ENCODE measurements around the gene FAF2. TPM values are rescaled to one million over a fixed set of nuclear protein-coding genes. Genes with fewer than 3 reads are reported as not detected.

The FAF2 gene
- total and polyA plus RNA-seq, 10 of the 15 experiments (the other 5 are each of a cell fraction or from before 2014, with no cell fraction given) = 19.0 to 45.1 (median 35.6) TPM

- Histone ChIP-seq H3K79me2 (ENCODE audit: control insufficient read depth, insufficient read depth, low read length) (no peaks in the 10 kb centered on the region), H3K9ac (ENCODE audit: control insufficient read depth, insufficient read depth, low read length) (no peak overlapping the region), H3K4me2 (ENCODE audit: control insufficient read depth, insufficient read depth) (no peak overlapping the region), H4K20me1 (ENCODE audit: control insufficient read depth, insufficient read depth) (no peaks in the 10 kb centered on the region), H3K36me3 (ENCODE audit: control insufficient read depth in 2 of 2, insufficient read depth in 2 of 2, low read length in 1 of 2) (no peaks in the 10 kb centered on the region), H3K27ac (ENCODE audit: control insufficient read depth, insufficient read depth) (no peak overlapping the region), H3K4me1 (ENCODE audit: control insufficient read depth, insufficient read depth, low read length) (0 out of 2 replicates have a peak, but pooled peaks cover 6% of the 10 kb centered on the region), H3K4me3 (no peak overlapping the region), H3K9me3 (replicated peaks; ENCODE audit: control insufficient read depth, insufficient read depth, low read length) (no peaks in the 10 kb centered on the region), H3K27me3 (replicated peaks in 1 of 2; ENCODE audit: control insufficient read depth in 2 of 2, insufficient read depth in 2 of 2, low read length in 1 of 2) (peaks cover 0 to 2% of the 10 kb centered on the region in 2 experiments; a peak in 2 of 4 replicates), H2AFZ (ENCODE audit: control insufficient read depth, low read depth, low read length) (no peak overlapping the region)
- no peak for DNase-seq (ENCODE audit: low read depth, low spot score)
- RAD21 ChIA-PET (ENCODE audit: unreplicated experiment) = no interaction called here
- WGBS (ENCODE audit: insufficient coverage, insufficient replicate concordance, low lambda C conversion rate, missing lambda C conversion rate) = 63% methylated on average over 7 of the region's 7 CpGs
- TF ChIP-seq ZBTB33 (IDR thresholded peaks at IDR 0.05) (no peak), KAT2A (conservative IDR thresholded peaks at IDR 0.05; ENCODE audit: control insufficient read depth, low read depth, low read length) (no peak), RAD21 (IDR thresholded peaks at IDR 0.05; ENCODE audit: insufficient read depth, low read depth, low read length) (no peak), SKIL (IDR thresholded peaks at IDR 0.05; ENCODE audit: low read depth, poor library complexity, severe bottlenecking) (no peak), ZNF274 (IDR thresholded peaks at IDR 0.05; ENCODE audit: insufficient read depth, insufficient read length) (no peak), BMI1 (IDR thresholded peaks at IDR 0.05; ENCODE audit: borderline replicate concordance) (no peak), MLLT1 (IDR thresholded peaks at IDR 0.05) (no peak), GATAD2B (conservative IDR thresholded peaks at IDR 0.05; ENCODE audit: low read depth) (no peak), ATF2 (IDR thresholded peaks at IDR 0.05; ENCODE audit: low read length) (no peak), SREBF1 (IDR thresholded peaks at IDR 0.05; ENCODE audit: low read length) (no peak), CHD2 (IDR thresholded peaks at IDR 0.05; ENCODE audit: borderline replicate concordance, low read depth, low read length) (no peak), NR2C1 (IDR thresholded peaks at IDR 0.05) (no peak), ZBTB11 (CRISPR knock-in tag; IDR thresholded peaks at IDR 0.05) (no peak)
- intact Hi-C loops (cut with micrococcal nuclease; ENCODE audit: unreplicated experiment) (no loop called here), in situ Hi-C loops (cut with MboI) (no loop called here)
- CTCF ChIA-PET = interaction anchor here (0.7 to 1.1 kb wide), 2 partner anchors 92 to 111 kb away, joined by 3 to 4 read pairs; no protein-coding TSS in a partner anchor
- BruUV-seq (replicated peaks) = no TSS peak
- ATAC-seq = no peak
- SMC1A ChIA-PET (ENCODE audit: uncharacterized antibody, unreplicated experiment) = no interaction called here
- POLR2A ChIA-PET = no interaction called here
- FAIRE-seq = no peak
Measured at GRCh38 chr5:176549871-176550270, 101.7 kb downstream of the FAF2 start.

Data from GM12878 (cell line).